Measurements from ENCODE around the gene CDH15. TPM values are rescaled to one million over a fixed set of nuclear protein-coding genes. Genes with fewer than 3 reads are reported as not detected.

Gene CDH15
- total and polyA plus RNA-seq, 2 of the 13 experiments (the other 11 are each of a cell fraction or from before 2014, with no cell fraction given), result 0.74 to 2.2 TPM

GRCh38 chr16:89191033-89191900 is 19.7 kb downstream of the CDH15 start (continued):
- TF ChIP-seq ZBTB7B (CRISPR knock-in tag; IDR thresholded peaks at IDR 0.05) (peak; percentile 86), SNAPC5 (CRISPR knock-in tag; IDR thresholded peaks at IDR 0.05; ENCODE audit: borderline replicate concordance) (no peak), ZSCAN9 (CRISPR knock-in tag; IDR thresholded peaks at IDR 0.05; ENCODE audit: borderline replicate concordance) (no peak), CEBPG (CRISPR knock-in tag; IDR thresholded peaks at IDR 0.05) (no peak), ATF7 (IDR thresholded peaks at IDR 0.05) (no peak), ATF7 (CRISPR knock-in tag; IDR thresholded peaks at IDR 0.05) (no peak), ZFAT (CRISPR knock-in tag; conservative IDR thresholded peaks at IDR 0.05) (no peak), SMAD9 (CRISPR knock-in tag; IDR thresholded peaks at IDR 0.05) (no peak), HNF1B (CRISPR knock-in tag; IDR thresholded peaks at IDR 0.05) (no peak), ZNF546 (CRISPR knock-in tag; conservative IDR thresholded peaks at IDR 0.05) (peak; percentile 53), ZNF33B (CRISPR knock-in tag; IDR thresholded peaks at IDR 0.05) (no peak), ZFP36 (IDR thresholded peaks at IDR 0.05; ENCODE audit: borderline replicate concordance, low read depth, low read length, partially characterized antibody) (no peak), RARG (CRISPR knock-in tag; IDR thresholded peaks at IDR 0.05; ENCODE audit: low read depth) (no peak), TEAD2 (CRISPR knock-in tag; IDR thresholded peaks at IDR 0.05) (no peak), ZNF460 (CRISPR knock-in tag; IDR thresholded peaks at IDR 0.05; ENCODE audit: borderline replicate concordance) (no peak), GATA4 (IDR thresholded peaks at IDR 0.05; ENCODE audit: borderline replicate concordance, low read depth) (no peak), ZNF782 (CRISPR knock-in tag; IDR thresholded peaks at IDR 0.05; ENCODE audit: borderline replicate concordance) (peak; percentile 45; the same call in 1 of the 2 replicates), BORCS8-MEF2B (CRISPR knock-in tag; IDR thresholded peaks at IDR 0.05) (peak; percentile 89)
- TF ChIP-seq, protein P1, sequence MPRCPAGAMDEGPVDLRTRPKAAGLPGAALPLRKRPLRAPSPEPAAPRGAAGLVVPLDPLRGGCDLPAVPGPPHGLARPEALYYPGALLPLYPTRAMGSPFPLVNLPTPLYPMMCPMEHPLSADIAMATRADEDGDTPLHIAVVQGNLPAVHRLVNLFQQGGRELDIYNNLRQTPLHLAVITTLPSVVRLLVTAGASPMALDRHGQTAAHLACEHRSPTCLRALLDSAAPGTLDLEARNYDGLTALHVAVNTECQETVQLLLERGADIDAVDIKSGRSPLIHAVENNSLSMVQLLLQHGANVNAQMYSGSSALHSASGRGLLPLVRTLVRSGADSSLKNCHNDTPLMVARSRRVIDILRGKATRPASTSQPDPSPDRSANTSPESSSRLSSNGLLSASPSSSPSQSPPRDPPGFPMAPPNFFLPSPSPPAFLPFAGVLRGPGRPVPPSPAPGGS (CRISPR knock-in tag; IDR thresholded peaks at IDR 0.05), result no peak
- TF ChIP-seq, protein P2, sequence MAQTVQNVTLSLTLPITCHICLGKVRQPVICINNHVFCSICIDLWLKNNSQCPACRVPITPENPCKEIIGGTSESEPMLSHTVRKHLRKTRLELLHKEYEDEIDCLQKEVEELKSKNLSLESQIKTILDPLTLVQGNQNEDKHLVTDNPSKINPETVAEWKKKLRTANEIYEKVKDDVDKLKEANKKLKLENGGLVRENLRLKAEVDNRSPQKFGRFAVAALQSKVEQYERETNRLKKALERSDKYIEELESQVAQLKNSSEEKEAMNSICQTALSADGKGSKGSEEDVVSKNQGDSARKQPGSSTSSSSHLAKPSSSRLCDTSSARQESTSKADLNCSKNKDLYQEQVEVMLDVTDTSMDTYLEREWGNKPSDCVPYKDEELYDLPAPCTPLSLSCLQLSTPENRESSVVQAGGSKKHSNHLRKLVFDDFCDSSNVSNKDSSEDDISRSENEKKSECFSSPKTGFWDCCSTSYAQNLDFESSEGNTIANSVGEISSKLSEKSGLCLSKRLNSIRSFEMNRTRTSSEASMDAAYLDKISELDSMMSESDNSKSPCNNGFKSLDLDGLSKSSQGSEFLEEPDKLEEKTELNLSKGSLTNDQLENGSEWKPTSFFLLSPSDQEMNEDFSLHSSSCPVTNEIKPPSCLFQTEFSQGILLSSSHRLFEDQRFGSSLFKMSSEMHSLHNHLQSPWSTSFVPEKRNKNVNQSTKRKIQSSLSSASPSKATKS (CRISPR knock-in tag; IDR thresholded peaks at IDR 0.05), result no peak
- TF ChIP-seq, protein P3, sequence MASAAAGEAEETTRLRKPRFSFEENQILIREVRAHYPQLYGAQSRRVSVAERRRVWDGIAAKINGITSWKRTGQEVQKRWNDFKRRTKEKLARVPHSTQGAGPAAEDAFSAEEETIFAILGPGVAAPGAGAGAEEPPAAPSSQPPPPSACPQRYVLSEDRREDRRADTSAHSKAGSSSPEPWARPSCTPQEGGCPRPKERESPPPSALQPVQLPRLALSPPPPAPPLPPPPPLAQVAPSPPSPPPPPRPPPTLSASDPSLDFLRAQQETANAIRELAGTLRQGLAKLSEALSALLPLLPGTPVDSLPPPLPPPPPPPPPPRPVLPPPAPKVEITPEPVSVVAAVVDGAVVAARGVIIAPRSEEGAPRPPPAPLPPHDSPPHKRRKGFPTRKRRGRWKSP (CRISPR knock-in tag; IDR thresholded peaks at IDR 0.05), result peak; percentile 76; the same call in 1 of the 2 replicates
- TF ChIP-seq, protein P4, sequence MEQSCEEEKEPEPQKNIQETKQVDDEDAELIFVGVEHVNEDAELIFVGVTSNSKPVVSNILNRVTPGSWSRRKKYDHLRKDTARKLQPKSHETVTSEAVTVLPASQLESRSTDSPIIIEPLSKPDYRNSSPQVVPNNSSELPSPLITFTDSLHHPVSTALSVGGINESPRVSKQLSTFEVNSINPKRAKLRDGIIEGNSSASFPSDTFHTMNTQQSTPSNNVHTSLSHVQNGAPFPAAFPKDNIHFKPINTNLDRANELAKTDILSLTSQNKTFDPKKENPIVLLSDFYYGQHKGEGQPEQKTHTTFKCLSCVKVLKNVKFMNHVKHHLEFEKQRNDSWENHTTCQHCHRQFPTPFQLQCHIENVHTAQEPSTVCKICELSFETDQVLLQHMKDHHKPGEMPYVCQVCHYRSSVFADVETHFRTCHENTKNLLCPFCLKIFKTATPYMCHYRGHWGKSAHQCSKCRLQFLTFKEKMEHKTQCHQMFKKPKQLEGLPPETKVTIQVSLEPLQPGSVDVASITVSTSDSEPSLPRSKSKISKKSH (CRISPR knock-in tag; IDR thresholded peaks at IDR 0.05; ENCODE audit: borderline replicate concordance), result peak; percentile 61; the same call in 1 of the 2 replicates
